Thyroid gland (tissue), 4 donors: ENCODE measurements around the gene METTL21C. TPM values are rescaled to one million over a fixed set of nuclear protein-coding genes. Genes with fewer than 3 reads are reported as not detected.

Experiments
- DNase-seq, 2 donors: peaks; one replicate each; pipeline ENCODE4 v3.0.0-alpha.2; 2019
- H3K27ac ChIP-seq, 3 donors: fragments of 200-600 bp; sonication (generic); 1 replicate in 2 of 3; 2 replicates in 1 of 3; pipeline ENCODE4 v1.5.1; 2016 to 2019; ENCODE audit warnings: mild to moderate bottlenecking in 1 of 3, moderate library complexity in 1 of 3
- H3K27me3 ChIP-seq: fragments of 200-600 bp; sonication (generic); one replicate; pipeline ENCODE4 v1.5.1; 2019
- H3K36me3 ChIP-seq, 2 donors: fragments of 200-600 bp; sonication (generic); one replicate each; pipeline ENCODE4 v1.5.1; 2016 to 2019
- H3K4me1 ChIP-seq, 2 donors: fragments of 200-600 bp; sonication (generic); one replicate each; pipeline ENCODE4 v1.5.1; 2017 to 2019
- H3K4me3 ChIP-seq, 3 donors: fragments of 200-600 bp; sonication (generic); replicated peaks in 1 of 3; 1 replicate in 2 of 3; 2 replicates in 1 of 3; pipeline ENCODE4 v1.5.1; 2016; ENCODE audit warnings: mild to moderate bottlenecking in 1 of 3
- H3K9me3 ChIP-seq: fragments of 200-600 bp; sonication (generic); one replicate; pipeline ENCODE4 v1.5.1; 2017
- CTCF ChIP-seq, 6 experiments: fragments of 200-600 bp in 3 of 6; fragments of 450-650 bp in 3 of 6; sonication (generic) in 3 of 6; IDR thresholded peaks; one replicate each; pipeline ENCODE4 v1.5.1; 2016 to 2019; ENCODE audit warnings: antibody characterized with exemption in 6 of 6, mild to moderate bottlenecking in 2 of 6, inconsistent platforms in 1 of 6, moderate library complexity in 1 of 6
- POLR2A ChIP-seq, 2 donors: fragments of 450-650 bp; IDR thresholded peaks; one replicate each; pipeline ENCODE4 v1.6.1; 2017; ENCODE audit warnings: antibody characterized with exemption in 2 of 2, mild to moderate bottlenecking in 2 of 2, moderate library complexity in 1 of 2
- WGBS, 2 donors: methylation state at CpG; one replicate each; pipeline ENCODE4 v1.1.5; 2017; 5-methylcytosine and 5-hydroxymethylcytosine counted together
- intact Hi-C: fragments of 100-400 bp; cut with DNase I; formaldehyde crosslinking; loops from one replicate; pipeline ENCODE4 v1.15.1; 2023
- total RNA-seq, 4 donors: library from RNA; depleted of rRNA; stranded (reverse); fragments of >200 nt; gene quantifications; one replicate each; pipeline ENCODE4 v1.2.3, GENCODE V29; 2016

The METTL21C gene
- total RNA-seq, 4 donors from 2014 or later: not detected

- Histone ChIP-seq H3K27me3 (no peaks in the 10 kb centered on the region), H3K36me3 (no peaks in the 10 kb centered on the region), H3K9me3 (no peaks in the 10 kb centered on the region), H3K4me3 (no peak overlapping the region), H3K4me1 (peaks cover 2 to 4% of the 10 kb centered on the region in 2 donors), H3K27ac (no peak overlapping the region)
- no peak for TF ChIP-seq POLR2A (IDR thresholded peaks at IDR 0.05)
- TF ChIP-seq CTCF (IDR thresholded peaks at IDR 0.05): peak in 4 of 6 experiments; percentile 47 to 65 (median 56)
- peak in 1 of 2 donors; percentile 8 for DNase-seq
- 59 to 65% methylated on average over 6 of the region's 6 CpGs for WGBS, 2 donors
- intact Hi-C loops: loop anchor here (10.0 kb wide), 1 partner anchor 140 kb away; no protein-coding TSS in a partner anchor
These were observed 30.1 kb upstream of the METTL21C start for GRCh38 chr13:102724923-102725322.

- intact Hi-C loops: loop anchor here (10.0 kb wide), 1 partner anchor 137 kb away; no protein-coding TSS in a partner anchor
- TF ChIP-seq CTCF (IDR thresholded peaks at IDR 0.05) (no peak), POLR2A (IDR thresholded peaks at IDR 0.05) (no peak)
- Histone ChIP-seq H3K4me1 (no peaks in the 10 kb centered on the region), H3K9me3 (no peaks in the 10 kb centered on the region), H3K27me3 (no peaks in the 10 kb centered on the region), H3K36me3 (no peaks in the 10 kb centered on the region), H3K4me3 (no peak overlapping the region), H3K27ac (no peak overlapping the region)
- 44 to 81% methylated on average over 1 of the region's 1 CpG for WGBS, 2 donors
- DNase-seq: no peak
These were observed 27.0 kb upstream of the METTL21C start for GRCh38 chr13:102721800-102722231.

GRCh38 chr13:102718746-102719145, 23.9 kb upstream of the METTL21C start:
- Histone ChIP-seq H3K27me3 (no peaks in the 10 kb centered on the region), H3K27ac (no peak overlapping the region), H3K9me3 (no peaks in the 10 kb centered on the region), H3K4me1 (no peaks in the 10 kb centered on the region), H3K4me3 (no peak overlapping the region), H3K36me3 (no peaks in the 10 kb centered on the region)
- 80 to 94% methylated on average over 2 of the region's 2 CpGs for WGBS, 2 donors
- TF ChIP-seq CTCF (IDR thresholded peaks at IDR 0.05) (no peak), POLR2A (IDR thresholded peaks at IDR 0.05) (no peak)
- intact Hi-C loops: no loop called here
- DNase-seq: no peak

- Histone ChIP-seq H3K4me1 (no peaks in the 10 kb centered on the region), H3K9me3 (no peaks in the 10 kb centered on the region), H3K36me3 (no peaks in the 10 kb centered on the region), H3K27ac (no peak overlapping the region), H3K4me3 (no peak overlapping the region), H3K27me3 (no peaks in the 10 kb centered on the region)
- intact Hi-C loops: no loop called here
- DNase-seq: no peak
- 62 to 79% methylated on average over 1 of the region's 1 CpG for WGBS, 2 donors
- TF ChIP-seq CTCF (IDR thresholded peaks at IDR 0.05) (no peak), POLR2A (IDR thresholded peaks at IDR 0.05) (no peak)
These were observed 20.6 kb upstream of the METTL21C start for GRCh38 chr13:102715447-102715846.

DNA sequence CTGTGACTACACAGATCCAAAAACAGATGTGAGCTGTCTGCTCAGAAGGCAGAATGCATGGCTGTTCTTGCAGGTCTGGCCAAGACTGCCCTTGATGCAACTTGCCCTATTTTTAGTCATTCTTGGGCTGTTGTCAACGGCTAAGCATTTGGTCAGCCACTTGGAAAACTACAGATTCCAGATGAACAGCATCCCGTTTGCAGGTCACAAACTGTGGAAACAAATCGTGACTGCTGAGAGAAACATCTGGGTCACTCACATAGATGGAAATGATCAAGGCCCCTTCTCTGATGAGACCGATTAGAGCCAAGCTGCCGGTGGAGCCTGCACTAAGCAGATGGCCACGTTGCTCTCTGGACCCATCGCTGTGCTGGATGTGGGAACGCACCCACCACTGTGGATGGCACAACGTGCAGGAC, 15.4 kb upstream of the METTL21C start:
- Histone ChIP-seq H3K4me1 (peaks cover 0 to 5% of the 10 kb centered on the region in 2 donors), H3K36me3 (no peaks in the 10 kb centered on the region), H3K4me3 (no peak overlapping the region), H3K27me3 (no peaks in the 10 kb centered on the region), H3K9me3 (no peaks in the 10 kb centered on the region), H3K27ac (no peak overlapping the region)
- TF ChIP-seq CTCF (IDR thresholded peaks at IDR 0.05) (no peak), POLR2A (IDR thresholded peaks at IDR 0.05) (no peak)
- WGBS, 2 donors: 87 to 89% methylated on average over 9 of the region's 9 CpGs
- intact Hi-C loops: no loop called here
- DNase-seq: no peak
